Activated B cell treated with CpG ODN at 0.5 μM for 24 hours (primary cell): ENCODE results near the gene TMEM263. TPM values are rescaled to one million over a fixed set of nuclear protein-coding genes. Genes with fewer than 3 reads are reported as not detected.
A peak's percentile ranks its signal among the peaks of the same experiment; 100 is the strongest.

ENCODE experiments used
- ATAC-seq: fragments of 200-7000 bp; cut with Tn5 transposase; one replicate; pipeline ENCODE4 v1.10.0; 2021; ENCODE audit warnings: low read depth, mild to moderate bottlenecking, moderate library complexity
- CTCF ChIA-PET: fragments of 350-600 bp; sonication (Branson Sonifier 250); formaldehyde crosslinking; loops from one replicate; lab custom pipeline; 2021; ENCODE audit warnings: antibody characterized with exemption; lab: Charles Lee
- POLR2A ChIA-PET: fragments of 350-600 bp; sonication (Branson Sonifier 250); formaldehyde crosslinking; loops from one replicate; lab custom pipeline; 2021; ENCODE audit warnings: antibody characterized with exemption; lab: Charles Lee
- DNase-seq: peaks from one replicate; pipeline ENCODE4 v3.0.0; 2022
- H3K27ac Mint-ChIP-seq: one replicate; pipeline ENCODE4 v1.8.0; 2020; ENCODE audit warnings: mixed read lengths
- H3K27me3 Mint-ChIP-seq: one replicate; pipeline ENCODE4 v1.8.0; 2021; ENCODE audit warnings: mixed read lengths
- H3K36me3 Mint-ChIP-seq: one replicate; pipeline ENCODE4 v1.8.0; 2021; ENCODE audit warnings: low read depth, mixed read lengths
- H3K4me1 Mint-ChIP-seq: one replicate; pipeline ENCODE4 v1.8.0; 2021; ENCODE audit warnings: mixed read lengths
- H3K4me3 Mint-ChIP-seq: one replicate; pipeline ENCODE4 v1.8.0; 2020; ENCODE audit warnings: mild to moderate bottlenecking, mixed read lengths
- H3K9me3 Mint-ChIP-seq: one replicate; pipeline ENCODE4 v1.8.0; 2020; ENCODE audit warnings: mixed read lengths
- intact Hi-C: fragments of 100-400 bp; cut with micrococcal nuclease; formaldehyde crosslinking; loops from one replicate; pipeline ENCODE4 v1.15.1; 2024
- total RNA-seq: library from RNA; stranded (reverse); gene quantifications from 2 replicates; pipeline ENCODE4 v1.2.3, GENCODE V29; 2022
- TF ChIP-seq, protein P1 (sequence below): fragments of 200-600 bp; IDR thresholded peaks from one replicate; pipeline ENCODE4 v1.8.0; 2022; ENCODE audit warnings: antibody characterized with exemption, mild to moderate bottlenecking

Gene TMEM263
- total RNA-seq, 1 donor from 2014 or later, result 15.1 TPM

DNA sequence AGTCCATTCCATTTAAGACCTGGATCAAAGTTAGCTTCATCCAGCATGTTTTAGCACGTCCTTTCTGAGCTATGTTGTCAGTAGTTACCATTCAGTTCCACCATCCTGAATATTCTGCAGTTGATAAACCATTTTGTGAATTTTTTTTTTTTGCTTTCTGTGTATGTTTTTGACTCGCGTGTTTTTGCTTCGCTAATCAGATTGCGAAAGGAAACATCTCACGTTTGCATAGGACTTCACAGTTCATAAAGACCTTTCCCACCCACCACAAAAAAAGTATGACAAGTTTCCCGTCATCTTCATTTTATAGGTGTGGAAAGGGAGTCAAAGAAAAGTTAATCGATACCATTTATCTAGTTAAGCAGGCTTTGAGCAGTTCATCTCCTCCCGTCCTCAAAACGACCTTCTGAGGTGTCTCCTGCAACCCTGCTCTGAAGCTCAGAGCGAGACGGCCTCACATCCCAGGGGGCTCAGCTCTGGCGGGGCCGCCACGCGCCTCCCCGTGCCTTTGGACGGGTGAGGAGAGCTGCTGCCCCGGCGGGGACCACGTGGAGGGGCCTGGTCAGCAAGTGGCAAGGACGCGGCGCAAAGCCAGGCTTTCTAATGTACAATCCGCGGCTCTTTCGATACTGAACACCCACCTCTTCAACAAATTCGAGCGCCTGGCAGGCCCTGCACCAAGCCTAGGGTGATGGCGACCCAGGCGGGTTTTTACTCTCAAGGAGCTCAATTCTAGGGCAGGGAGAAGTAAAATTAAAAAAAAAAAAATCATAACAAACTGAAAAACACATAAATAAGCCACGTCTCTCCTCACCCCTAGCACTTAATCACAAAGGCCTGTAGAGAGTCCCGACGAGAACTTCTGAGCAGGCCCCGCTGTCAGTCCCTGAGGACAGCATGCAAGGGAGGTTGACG, 988 bp upstream of the TMEM263 start:
- Mint-ChIP-seq H3K4me3 (peak overlapping the region; percentile 96), H3K27me3 (peaks cover 3% of the 10 kb centered on the region), H3K4me1 (peaks cover 23% of the 10 kb centered on the region), H3K27ac (peak overlapping the region; percentile 80), H3K36me3 (peaks cover 4% of the 10 kb centered on the region), H3K9me3 (peaks cover 7% of the 10 kb centered on the region)
- peak; percentile 19 for ATAC-seq
- CTCF ChIA-PET, result interaction anchor here (0.7 kb wide), 2 partner anchors 49 to 150 kb away, joined by 3 read pairs; no protein-coding TSS in a partner anchor
- POLR2A ChIA-PET, result interaction anchor here (0.6 to 1.7 kb wide), 7 partner anchors 19 to 783 kb away, joined by 3 to 9 read pairs (median 4); partner anchors contain the start of genes MTERF2 and POLR3B
- TF ChIP-seq, protein P1, sequence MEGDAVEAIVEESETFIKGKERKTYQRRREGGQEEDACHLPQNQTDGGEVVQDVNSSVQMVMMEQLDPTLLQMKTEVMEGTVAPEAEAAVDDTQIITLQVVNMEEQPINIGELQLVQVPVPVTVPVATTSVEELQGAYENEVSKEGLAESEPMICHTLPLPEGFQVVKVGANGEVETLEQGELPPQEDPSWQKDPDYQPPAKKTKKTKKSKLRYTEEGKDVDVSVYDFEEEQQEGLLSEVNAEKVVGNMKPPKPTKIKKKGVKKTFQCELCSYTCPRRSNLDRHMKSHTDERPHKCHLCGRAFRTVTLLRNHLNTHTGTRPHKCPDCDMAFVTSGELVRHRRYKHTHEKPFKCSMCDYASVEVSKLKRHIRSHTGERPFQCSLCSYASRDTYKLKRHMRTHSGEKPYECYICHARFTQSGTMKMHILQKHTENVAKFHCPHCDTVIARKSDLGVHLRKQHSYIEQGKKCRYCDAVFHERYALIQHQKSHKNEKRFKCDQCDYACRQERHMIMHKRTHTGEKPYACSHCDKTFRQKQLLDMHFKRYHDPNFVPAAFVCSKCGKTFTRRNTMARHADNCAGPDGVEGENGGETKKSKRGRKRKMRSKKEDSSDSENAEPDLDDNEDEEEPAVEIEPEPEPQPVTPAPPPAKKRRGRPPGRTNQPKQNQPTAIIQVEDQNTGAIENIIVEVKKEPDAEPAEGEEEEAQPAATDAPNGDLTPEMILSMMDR, result no peak
- intact Hi-C loops, result loop anchor here (1.0 to 10.0 kb wide), 6 partner anchors 139 to 1847 kb away; partner anchors contain the start of genes CKAP4, CORO1C, CRY1 and POLR3B
- peak; percentile 28 for DNase-seq

DNA sequence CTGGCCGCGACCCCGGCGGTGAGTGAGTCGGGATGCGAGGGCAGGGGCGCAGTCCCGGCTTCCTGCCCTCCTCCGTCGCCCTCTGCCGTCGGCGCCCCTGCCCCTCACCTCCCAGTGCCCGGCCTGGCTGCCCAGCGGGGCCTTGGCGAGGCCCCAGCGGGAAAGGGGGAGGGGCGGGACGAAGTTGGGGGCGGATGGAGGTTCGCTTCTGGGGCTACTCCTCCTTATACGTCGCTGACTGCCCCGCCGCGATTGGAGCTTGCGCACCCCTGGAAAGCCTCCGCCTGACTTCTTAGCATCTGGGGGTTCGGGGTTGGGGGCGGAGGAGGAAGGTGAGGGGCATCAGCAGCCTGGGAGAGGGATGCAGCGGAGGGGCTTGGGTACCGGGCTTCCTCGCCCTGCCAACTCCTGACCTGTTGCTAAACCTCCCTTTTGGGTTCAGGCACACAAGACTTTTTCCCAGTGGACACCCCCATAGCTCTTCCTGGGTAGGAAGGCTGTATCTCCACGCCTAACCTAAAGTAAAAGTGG, 406 bp downstream of the TMEM263 start:
- intact Hi-C loops, result loop anchor here (1.0 to 10.0 kb wide), 8 partner anchors 17 to 1849 kb away; partner anchors contain the start of genes CKAP4, CORO1C, MTERF2 and PWP1
- Mint-ChIP-seq H3K4me3 (peak overlapping the region; percentile 96), H3K27me3 (no peaks in the 10 kb centered on the region), H3K27ac (peak overlapping the region; percentile 84), H3K9me3 (no peaks in the 10 kb centered on the region), H3K4me1 (peaks cover 23% of the 10 kb centered on the region), H3K36me3 (peaks cover 8% of the 10 kb centered on the region)
- ATAC-seq, result peak; percentile 14
- ChIA-PET POLR2A (interaction anchor here (0.9 to 1.8 kb wide), 7 partner anchors 18 to 653 kb away, joined by 3 to 9 read pairs (median 4); partner anchors contain the start of genes CRY1, MTERF2 and POLR3B), CTCF (interaction anchor here (1.0 kb wide), 1 partner anchor 674 kb away, joined by 3 read pairs; no protein-coding TSS in a partner anchor)
- TF ChIP-seq, protein P1, result no peak
- no peak for DNase-seq

DNA sequence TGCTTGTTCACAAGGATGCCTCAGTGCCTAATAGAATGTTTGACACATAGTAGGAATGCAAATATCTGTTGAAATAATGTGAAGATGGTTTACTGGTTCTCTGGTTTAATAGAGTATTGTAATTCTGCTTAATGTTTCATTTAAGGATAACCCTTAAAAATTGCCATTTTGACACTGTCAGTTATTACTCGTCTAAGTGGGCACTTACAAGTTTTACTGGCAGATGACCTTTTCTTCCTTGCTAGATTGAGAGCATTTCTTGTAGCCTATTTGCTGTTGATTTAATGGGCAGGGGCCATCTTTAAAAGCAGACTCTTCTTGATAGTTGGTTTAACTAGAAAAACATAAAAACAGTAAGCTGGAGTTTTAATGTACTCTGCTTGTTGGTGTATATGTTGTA, 1.9 kb downstream of the TMEM263 start:
- ChIA-PET CTCF (no interaction called here), POLR2A (no interaction called here)
- Mint-ChIP-seq H3K9me3 (no peaks in the 10 kb centered on the region), H3K4me1 (peaks cover 25% of the 10 kb centered on the region), H3K27ac (peak overlapping the region; percentile 84), H3K4me3 (peak overlapping the region; percentile 96), H3K36me3 (peaks cover 9% of the 10 kb centered on the region), H3K27me3 (no peaks in the 10 kb centered on the region)
- intact Hi-C loops, result loop anchor here (2.0 to 10.0 kb wide), 5 partner anchors 15 to 1850 kb away; partner anchors contain the start of genes CKAP4, CORO1C, PWP1 and WASHC4
- DNase-seq (no peak), ATAC-seq (no peak)
- TF ChIP-seq, protein P1, result no peak

DNA sequence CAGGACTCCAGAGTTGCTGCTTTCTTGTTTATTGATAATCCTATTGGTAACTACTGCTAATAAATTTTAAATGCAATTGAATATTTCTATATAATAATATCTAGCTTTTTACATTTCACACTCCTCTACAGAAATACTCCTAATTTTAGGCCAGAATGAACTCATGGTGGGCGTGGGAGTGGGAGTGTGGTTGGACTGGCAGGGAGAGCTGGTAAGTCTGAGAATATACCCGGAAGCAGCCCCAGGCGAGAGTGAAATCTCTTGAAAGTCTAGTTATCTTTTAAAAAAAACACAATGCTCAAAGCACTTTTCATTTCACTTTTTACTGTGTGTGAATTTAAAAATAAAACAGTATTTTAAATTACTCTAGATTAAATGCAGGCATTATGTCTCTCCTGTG, 4.7 kb downstream of the TMEM263 start:
- peaks cover 30% of the 10 kb centered on the region for H3K36me3 Mint-ChIP-seq
- no peaks in the 10 kb centered on the region for H3K9me3 Mint-ChIP-seq
- intact Hi-C loops, result no loop called here
- no peaks in the 10 kb centered on the region for H3K27me3 Mint-ChIP-seq
- H3K4me3 Mint-ChIP-seq, result no peak overlapping the region
- ChIA-PET POLR2A (no interaction called here), CTCF (no interaction called here)
- no peak for ATAC-seq
- TF ChIP-seq, protein P1, result no peak
- H3K4me1 Mint-ChIP-seq, result peaks cover 18% of the 10 kb centered on the region
- no peak for DNase-seq
- H3K27ac Mint-ChIP-seq, result no peak overlapping the region
